Measurements from ENCODE around the gene MKX.

The MKX gene

DNA sequence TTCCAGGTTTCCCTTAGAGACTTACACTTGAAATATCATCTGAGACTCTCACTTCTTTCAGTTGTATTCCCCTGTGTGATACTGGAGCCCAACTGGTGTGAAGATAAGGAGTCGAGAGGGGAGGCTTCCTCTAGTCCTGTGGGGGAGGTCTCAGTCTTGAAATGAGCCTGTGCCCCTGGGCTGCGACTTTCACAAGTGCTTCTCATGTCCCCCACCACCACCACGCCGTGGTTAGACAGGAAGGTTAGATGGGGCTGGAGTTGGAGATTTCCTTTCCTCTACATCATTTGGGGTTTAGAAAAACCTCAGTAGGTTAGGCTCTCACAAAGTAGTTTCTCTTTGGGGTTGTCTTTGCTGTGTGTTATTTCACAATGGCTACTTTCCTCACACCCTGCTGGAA is 25.6 kb upstream of the MKX start:
- no peak overlapping the region for H3K27ac ChIP-seq
- no peak for TF ChIP-seq ZFX (IDR thresholded peaks at IDR 0.05; ENCODE audit: borderline replicate concordance)
- TF ChIP-seq, protein P1, sequence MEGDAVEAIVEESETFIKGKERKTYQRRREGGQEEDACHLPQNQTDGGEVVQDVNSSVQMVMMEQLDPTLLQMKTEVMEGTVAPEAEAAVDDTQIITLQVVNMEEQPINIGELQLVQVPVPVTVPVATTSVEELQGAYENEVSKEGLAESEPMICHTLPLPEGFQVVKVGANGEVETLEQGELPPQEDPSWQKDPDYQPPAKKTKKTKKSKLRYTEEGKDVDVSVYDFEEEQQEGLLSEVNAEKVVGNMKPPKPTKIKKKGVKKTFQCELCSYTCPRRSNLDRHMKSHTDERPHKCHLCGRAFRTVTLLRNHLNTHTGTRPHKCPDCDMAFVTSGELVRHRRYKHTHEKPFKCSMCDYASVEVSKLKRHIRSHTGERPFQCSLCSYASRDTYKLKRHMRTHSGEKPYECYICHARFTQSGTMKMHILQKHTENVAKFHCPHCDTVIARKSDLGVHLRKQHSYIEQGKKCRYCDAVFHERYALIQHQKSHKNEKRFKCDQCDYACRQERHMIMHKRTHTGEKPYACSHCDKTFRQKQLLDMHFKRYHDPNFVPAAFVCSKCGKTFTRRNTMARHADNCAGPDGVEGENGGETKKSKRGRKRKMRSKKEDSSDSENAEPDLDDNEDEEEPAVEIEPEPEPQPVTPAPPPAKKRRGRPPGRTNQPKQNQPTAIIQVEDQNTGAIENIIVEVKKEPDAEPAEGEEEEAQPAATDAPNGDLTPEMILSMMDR (IDR thresholded peaks at IDR 0.05), result no peak

DNA sequence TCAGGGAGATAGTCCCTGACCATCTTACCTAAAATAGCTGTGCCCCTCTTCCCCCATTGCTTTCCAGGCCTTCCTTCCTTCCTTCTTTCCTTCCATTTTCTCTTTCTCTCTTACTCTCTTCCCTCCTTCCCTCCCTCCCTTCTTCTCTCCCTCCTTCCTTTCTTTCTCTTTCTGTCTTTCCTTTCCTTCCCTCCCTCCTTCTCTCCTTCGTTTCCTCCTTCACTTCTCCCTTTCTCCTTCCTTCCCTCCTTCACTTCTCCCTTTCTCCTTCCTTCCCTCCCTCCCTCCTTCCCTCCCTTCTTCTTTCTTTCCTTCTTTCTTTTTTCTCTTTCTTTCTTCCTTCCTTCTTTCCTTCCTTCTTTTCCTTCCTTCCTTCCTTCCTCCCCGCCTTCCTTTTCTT is 24.6 kb upstream of the MKX start:
- no peak for TF ChIP-seq ZFX (IDR thresholded peaks at IDR 0.05; ENCODE audit: borderline replicate concordance)
- TF ChIP-seq, protein P1 (IDR thresholded peaks at IDR 0.05), result no peak
- no peak overlapping the region for H3K27ac ChIP-seq

DNA sequence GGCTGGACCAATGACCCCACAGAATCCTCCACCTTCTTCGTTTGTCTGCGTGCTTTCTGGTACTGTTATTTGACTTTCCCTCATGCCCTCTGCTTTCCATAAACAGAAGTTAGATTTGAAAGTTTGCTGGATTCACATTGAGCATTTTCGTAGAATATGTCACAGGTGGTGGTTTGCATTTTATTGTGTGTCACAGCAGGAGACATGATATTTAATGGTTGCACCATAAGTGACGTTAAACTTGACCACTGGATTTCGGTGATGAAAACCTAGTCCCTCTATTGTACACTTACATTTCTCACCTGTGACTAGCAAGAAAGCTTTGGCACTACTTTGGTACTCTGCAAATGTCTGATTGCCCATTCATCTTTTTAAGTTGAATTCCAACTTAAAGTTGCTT is 15.2 kb upstream of the MKX start:
- no peak overlapping the region for H3K27ac ChIP-seq
- TF ChIP-seq, protein P1 (IDR thresholded peaks at IDR 0.05), result no peak
- no peak for TF ChIP-seq ZFX (IDR thresholded peaks at IDR 0.05; ENCODE audit: borderline replicate concordance)

DNA sequence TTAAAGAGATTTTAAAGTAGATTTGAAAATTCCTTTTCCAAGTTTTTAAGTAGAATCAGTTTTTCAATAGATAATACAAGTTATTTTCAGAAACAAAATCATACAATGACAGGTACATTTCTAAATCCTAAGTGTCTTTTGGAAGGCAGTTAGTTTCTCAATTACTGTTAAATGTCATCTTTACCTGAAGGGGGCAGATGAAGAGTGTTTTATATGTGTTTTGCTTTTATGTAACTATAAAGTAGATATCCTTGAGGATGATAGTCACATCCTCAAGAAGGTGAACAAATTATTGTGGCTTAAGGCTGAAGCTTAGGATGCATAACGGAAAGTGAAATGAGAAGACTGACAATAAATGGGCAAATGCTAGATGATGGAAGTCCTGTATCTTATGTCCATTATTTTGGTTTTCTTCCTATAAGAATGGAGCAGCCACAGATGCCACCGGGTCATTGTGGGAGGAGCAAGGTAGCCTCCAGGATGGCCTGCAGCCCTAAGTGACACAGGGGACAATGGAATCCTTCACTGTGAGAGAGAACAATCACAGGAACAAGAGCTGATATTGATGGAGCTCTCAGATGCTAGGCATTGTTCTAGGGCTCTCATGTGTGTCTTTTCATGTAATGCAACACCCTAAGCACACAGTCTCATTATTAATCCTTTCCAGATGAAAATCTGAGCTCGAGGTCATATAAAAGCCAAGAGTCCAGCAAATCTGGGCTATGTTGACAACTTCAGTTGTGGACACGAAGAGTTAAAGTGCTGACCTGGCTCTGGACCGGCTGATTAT is 14.1 kb upstream of the MKX start:
- TF ChIP-seq, protein P1 (IDR thresholded peaks at IDR 0.05), result no peak
- TF ChIP-seq ZFX (IDR thresholded peaks at IDR 0.05; ENCODE audit: borderline replicate concordance), result no peak
- no peak overlapping the region for H3K27ac ChIP-seq

DNA sequence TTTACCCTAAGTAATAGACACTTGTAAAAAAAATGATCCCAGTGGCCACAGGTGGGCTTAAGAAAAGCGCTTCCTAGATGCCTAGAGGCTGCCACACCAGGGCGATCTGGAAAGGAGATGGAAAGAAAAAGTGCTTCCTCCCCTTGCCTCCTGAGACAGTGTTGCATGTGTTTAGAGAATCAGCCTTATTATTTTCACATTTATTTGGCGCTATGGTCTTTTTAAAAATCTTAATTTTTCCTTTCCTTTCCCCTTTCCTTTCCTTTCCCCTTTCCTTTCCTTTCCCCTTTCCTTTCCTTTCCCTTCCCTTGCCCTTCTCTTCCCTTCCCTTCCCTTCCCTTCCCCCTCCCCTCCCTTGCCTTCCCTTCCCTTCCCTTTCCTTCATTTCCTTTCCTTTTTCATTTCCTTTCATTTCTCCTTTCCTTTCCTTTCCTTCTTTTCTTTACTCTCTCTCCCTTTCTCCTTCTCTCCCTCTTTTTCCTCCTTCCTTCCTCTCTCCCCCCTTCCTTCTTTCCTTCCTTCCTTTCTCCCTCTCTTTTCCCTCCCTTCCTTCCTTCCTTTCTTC is 7.1 kb upstream of the MKX start:
- H3K27ac ChIP-seq, result no peak overlapping the region
- TF ChIP-seq, protein P1 (IDR thresholded peaks at IDR 0.05), result no peak
- TF ChIP-seq ZFX (IDR thresholded peaks at IDR 0.05; ENCODE audit: borderline replicate concordance), result no peak

DNA sequence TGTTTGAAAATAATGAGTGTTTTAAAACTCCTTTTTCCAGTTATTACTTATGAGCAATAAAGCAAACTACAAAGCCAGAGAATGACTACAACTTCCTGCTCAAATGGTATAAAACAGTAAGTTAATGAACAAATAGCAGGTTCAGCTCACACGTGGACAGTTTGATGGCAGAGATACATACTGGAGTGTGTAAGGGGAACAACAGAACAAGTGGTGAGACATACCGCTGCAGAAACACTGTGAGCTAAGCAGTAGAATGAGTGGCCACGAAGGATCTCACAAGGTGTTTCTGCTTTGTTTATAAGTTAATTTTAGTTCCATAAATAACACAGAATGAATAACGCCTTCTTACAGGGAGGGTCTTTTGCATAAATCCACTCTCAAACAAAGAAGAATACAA is 3.0 kb upstream of the MKX start:
- no peak overlapping the region for H3K27ac ChIP-seq
- TF ChIP-seq ZFX (IDR thresholded peaks at IDR 0.05; ENCODE audit: borderline replicate concordance), result no peak
- TF ChIP-seq, protein P1 (IDR thresholded peaks at IDR 0.05), result no peak

DNA sequence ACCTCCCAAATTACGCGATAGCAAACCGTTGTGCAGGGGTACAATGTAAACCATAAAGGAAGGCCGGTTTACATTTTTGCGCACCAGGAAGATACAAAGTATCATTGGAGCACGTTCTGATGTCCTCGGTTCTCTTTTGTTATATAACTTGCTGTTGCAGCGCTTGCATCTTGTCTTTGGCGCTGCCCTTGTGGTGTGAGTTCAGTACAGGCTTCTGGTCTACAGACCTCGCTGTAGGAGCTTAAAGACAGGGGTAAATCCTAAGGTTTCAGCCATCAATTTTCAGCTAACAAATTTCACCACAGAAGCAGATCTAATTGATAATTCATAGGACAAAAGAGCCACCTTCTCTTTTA is 1.5 kb upstream of the MKX start:
- TF ChIP-seq ZFX (IDR thresholded peaks at IDR 0.05; ENCODE audit: borderline replicate concordance), result no peak
- TF ChIP-seq, protein P1 (IDR thresholded peaks at IDR 0.05), result no peak
- no peak overlapping the region for H3K27ac ChIP-seq

All from 22Rv1 (cell line).